Mesendoderm (in vitro differentiated cells): ENCODE measurements around the gene LRRK2.
A peak's percentile ranks its signal among the peaks of the same experiment; 100 is the strongest.

Experiments used
- DNase-seq: peaks from one replicate; pipeline ENCODE4 v3.0.0; 2013
- H2AK5ac ChIP-seq: 2 replicates; pipeline ENCODE4 v1.6.1; 2013; ENCODE audit warnings: low read length, inconsistent platforms
- H2BK120ac ChIP-seq: 2 replicates; pipeline ENCODE4 v1.6.1; 2013; ENCODE audit warnings: low read depth, mild to moderate bottlenecking, low read length, moderate library complexity, mixed read lengths
- H2BK15ac ChIP-seq: replicated peaks from 2 replicates; pipeline ENCODE4 v1.6.1; 2013; ENCODE audit warnings: low read depth, mild to moderate bottlenecking, moderate library complexity
- H2BK5ac ChIP-seq: 2 replicates; pipeline ENCODE4 v1.6.1; 2013; ENCODE audit warnings: low read length, inconsistent platforms
- H3K18ac ChIP-seq: 2 replicates; pipeline ENCODE4 v1.6.1; 2013; ENCODE audit warnings: mild to moderate bottlenecking, low read length, mixed read lengths
- H3K23ac ChIP-seq: one replicate; pipeline ENCODE4 v1.6.1; 2013; ENCODE audit warnings: low read length
- H3K27ac ChIP-seq: 2 replicates; pipeline ENCODE4 v1.5.1; 2013; ENCODE audit warnings: low read depth, mild to moderate bottlenecking, inconsistent platforms, low read length, moderate library complexity
- H3K27me3 ChIP-seq: 2 replicates; pipeline ENCODE4 v1.6.1; 2013; ENCODE audit warnings: low read length, control low read depth, mild to moderate bottlenecking, inconsistent platforms; ENCODE audit not compliant: insufficient read depth, poor library complexity
- H3K36me3 ChIP-seq: 2 replicates; pipeline ENCODE4 v1.6.1; 2013; ENCODE audit warnings: low read length, inconsistent platforms; ENCODE audit not compliant: control insufficient read depth, insufficient read depth
- H3K4ac ChIP-seq: one replicate; pipeline ENCODE4 v1.6.1; 2013; ENCODE audit warnings: low read depth, mild to moderate bottlenecking, low read length, moderate library complexity
- H3K4me1 ChIP-seq: 2 replicates; pipeline ENCODE4 v1.6.1; 2013; ENCODE audit warnings: low read depth, low read length, inconsistent platforms; ENCODE audit not compliant: control insufficient read depth
- H3K4me2 ChIP-seq: 2 replicates; pipeline ENCODE4 v1.6.1; 2013; ENCODE audit warnings: low read length
- H3K4me3 ChIP-seq: 2 replicates; pipeline ENCODE4 v1.5.1; 2013; ENCODE audit warnings: mild to moderate bottlenecking, low read length
- H3K56ac ChIP-seq: one replicate; pipeline ENCODE4 v1.6.1; 2013; ENCODE audit warnings: low read length
- H3K79me1 ChIP-seq: 2 replicates; pipeline ENCODE4 v1.6.1; 2013; ENCODE audit warnings: low read length, inconsistent platforms
- H3K79me2 ChIP-seq: 2 replicates; pipeline ENCODE4 v1.6.1; 2013; ENCODE audit warnings: mild to moderate bottlenecking, low read length; ENCODE audit not compliant: control insufficient read depth, insufficient read depth
- H3K9ac ChIP-seq: 2 replicates; pipeline ENCODE4 v1.6.1; 2013; ENCODE audit warnings: low read length, inconsistent platforms
- H4K5ac ChIP-seq: one replicate; pipeline ENCODE4 v1.6.1; 2013; ENCODE audit warnings: low read length
- H4K8ac ChIP-seq: one replicate; pipeline ENCODE4 v1.6.1; 2013; ENCODE audit warnings: low read depth, mild to moderate bottlenecking, control low read depth, low read length, moderate library complexity
- WGBS: extraction: QIAGEN DNeasy Blood & Tissue Kit; methylation state at CpG from one replicate; pipeline ENCODE4 v1.1.7; 2013; ENCODE audit warnings: low lambda C conversion rate, missing lambda C conversion rate; ENCODE audit not compliant: insufficient coverage; ENCODE audit errors: extremely low coverage; 5-methylcytosine and 5-hydroxymethylcytosine counted together

The LRRK2 gene

DNA sequence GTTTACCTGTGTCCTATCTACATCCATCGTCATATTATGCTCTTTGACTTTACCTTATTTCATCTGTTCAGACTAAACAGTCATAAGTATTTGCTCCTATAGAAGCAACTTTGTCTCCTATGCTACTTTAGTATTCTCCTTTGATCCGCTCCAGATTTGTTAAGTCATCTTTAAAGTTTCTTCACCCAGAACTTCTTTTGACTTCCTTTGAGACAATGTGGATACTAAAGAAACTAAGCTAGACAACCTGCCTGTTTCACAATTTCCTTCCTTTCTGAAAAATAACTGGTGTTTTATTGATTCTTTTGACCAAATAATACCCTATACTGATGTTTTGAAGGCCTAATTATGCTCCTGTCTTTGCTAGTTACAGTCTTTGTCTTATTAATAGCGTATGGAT lies 30.0 kb upstream of the LRRK2 start:
- Histone ChIP-seq H3K4me1 (no peaks in the 10 kb centered on the region), H2AK5ac (no peak overlapping the region), H3K4me2 (no peak overlapping the region), H3K27ac (no peak overlapping the region), H3K27me3 (no peaks in the 10 kb centered on the region), H3K9ac (no peak overlapping the region), H3K18ac (no peak overlapping the region), H3K23ac (no peak overlapping the region), H3K79me1 (no peaks in the 10 kb centered on the region), H2BK120ac (no peak overlapping the region), H4K5ac (no peak overlapping the region), H3K56ac (no peak overlapping the region), H3K4me3 (no peak overlapping the region), H3K36me3 (no peaks in the 10 kb centered on the region), H2BK5ac (no peak overlapping the region), H2BK15ac (no peak overlapping the region), H4K8ac (no peak overlapping the region), H3K4ac (no peak overlapping the region), H3K79me2 (no peaks in the 10 kb centered on the region)
- WGBS, result no CpG with 5 or more reads among the region's 3 CpGs
- no peak for DNase-seq

GRCh38 chr12:40197590-40197989 lies 27.2 kb upstream of the LRRK2 start:
- no peak overlapping the region for H3K4ac ChIP-seq
- no CpG with 5 or more reads among the region's 4 CpGs for WGBS
- H3K4me2 ChIP-seq, result no peak overlapping the region
- no peak overlapping the region for H4K5ac ChIP-seq
- H3K79me1 ChIP-seq, result no peaks in the 10 kb centered on the region
- no peak overlapping the region for H3K56ac ChIP-seq
- H2AK5ac ChIP-seq, result no peak overlapping the region
- H3K18ac ChIP-seq, result no peak overlapping the region
- H2BK15ac ChIP-seq, result no peak overlapping the region
- H3K4me3 ChIP-seq, result no peak overlapping the region
- no peaks in the 10 kb centered on the region for H3K79me2 ChIP-seq
- H3K9ac ChIP-seq, result no peak overlapping the region
- H3K36me3 ChIP-seq, result no peaks in the 10 kb centered on the region
- no peaks in the 10 kb centered on the region for H3K4me1 ChIP-seq
- no peak for DNase-seq
- H3K23ac ChIP-seq, result no peak overlapping the region
- no peaks in the 10 kb centered on the region for H3K27me3 ChIP-seq
- no peak overlapping the region for H2BK5ac ChIP-seq
- H4K8ac ChIP-seq, result no peak overlapping the region
- no peak overlapping the region for H3K27ac ChIP-seq
- H2BK120ac ChIP-seq, result no peak overlapping the region

DNA sequence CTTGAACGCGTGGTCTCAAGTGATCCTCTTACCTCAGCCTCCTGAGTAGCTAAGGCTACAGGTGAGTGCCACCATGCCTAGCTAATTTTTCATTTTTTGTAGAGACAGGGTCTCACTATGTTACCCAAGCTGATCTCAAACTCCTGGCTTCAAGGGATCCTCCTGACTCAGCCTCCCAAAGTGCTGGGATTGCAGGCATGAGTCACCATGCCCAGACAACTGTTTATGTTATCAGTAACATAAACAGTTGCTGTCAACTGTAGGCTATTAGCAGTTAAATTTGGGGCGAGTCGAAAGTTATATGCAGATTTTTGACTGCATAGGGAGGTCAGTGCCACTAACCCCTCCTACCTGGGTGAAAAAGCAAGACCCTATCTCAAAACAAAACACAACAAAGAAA lies 26.2 kb upstream of the LRRK2 start:
- no peak for DNase-seq
- Histone ChIP-seq H3K18ac (no peak overlapping the region), H3K79me1 (no peaks in the 10 kb centered on the region), H3K56ac (no peak overlapping the region), H2AK5ac (no peak overlapping the region), H3K27me3 (no peaks in the 10 kb centered on the region), H4K5ac (no peak overlapping the region), H3K36me3 (no peaks in the 10 kb centered on the region), H3K4ac (no peak overlapping the region), H2BK15ac (no peak overlapping the region), H3K23ac (no peak overlapping the region), H4K8ac (no peak overlapping the region), H3K9ac (no peak overlapping the region), H2BK120ac (no peak overlapping the region), H3K79me2 (no peaks in the 10 kb centered on the region), H3K4me2 (no peak overlapping the region), H3K4me3 (no peak overlapping the region), H3K27ac (no peak overlapping the region), H3K4me1 (no peaks in the 10 kb centered on the region), H2BK5ac (no peak overlapping the region)
- no CpG with 5 or more reads among the region's 4 CpGs for WGBS

DNA sequence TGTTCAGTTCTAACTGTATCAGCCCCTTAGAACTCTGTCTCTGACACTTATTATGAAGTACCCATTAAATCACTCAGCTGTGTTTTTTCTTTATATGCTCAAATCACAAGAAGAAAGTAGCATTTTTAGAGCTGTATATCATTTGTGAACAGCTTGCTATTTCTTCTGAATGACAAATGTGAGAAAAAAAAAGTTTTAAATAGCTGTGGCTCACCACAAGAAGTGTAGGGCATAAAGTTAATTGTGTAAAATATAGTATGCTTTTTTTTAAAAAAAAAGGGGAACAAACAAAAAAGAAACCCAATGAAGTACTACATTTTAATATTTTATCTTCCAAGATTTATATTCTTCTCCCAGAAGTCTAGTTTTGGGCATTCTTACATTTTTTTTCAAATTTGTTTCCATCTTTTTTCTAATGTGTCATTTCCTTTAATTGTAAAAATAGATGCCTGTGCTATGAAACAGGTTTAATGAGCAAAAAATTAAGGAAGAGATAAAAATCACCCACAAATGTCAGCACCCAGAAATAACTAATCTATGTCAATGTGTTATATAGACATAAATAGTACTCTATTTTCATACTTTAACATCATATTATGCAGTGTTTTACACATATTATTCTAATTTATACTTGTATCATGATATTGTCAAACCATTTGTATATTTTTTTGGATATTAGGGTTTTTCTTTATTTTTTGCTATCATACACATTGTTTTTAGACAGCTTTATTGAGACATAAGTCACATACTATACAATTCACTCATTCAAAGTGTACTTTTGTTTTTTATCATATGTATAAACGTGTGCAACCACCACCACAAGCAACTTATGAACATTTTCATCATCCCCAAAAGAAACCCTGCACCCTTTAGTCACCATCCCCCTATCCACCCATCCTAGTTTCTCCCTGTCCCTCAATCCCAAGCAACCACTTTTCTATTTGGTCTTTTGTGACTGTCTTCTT lies 22.4 kb upstream of the LRRK2 start:
- no CpG with 5 or more reads among the region's 1 CpG for WGBS
- no peaks in the 10 kb centered on the region for H3K79me2 ChIP-seq
- no peak overlapping the region for H3K9ac ChIP-seq
- no peak overlapping the region for H4K5ac ChIP-seq
- H4K8ac ChIP-seq, result no peak overlapping the region
- no peaks in the 10 kb centered on the region for H3K27me3 ChIP-seq
- no peak overlapping the region for H3K18ac ChIP-seq
- no peak overlapping the region for H2BK15ac ChIP-seq
- no peak overlapping the region for H3K4ac ChIP-seq
- no peak for DNase-seq
- no peak overlapping the region for H3K4me2 ChIP-seq
- no peak overlapping the region for H3K56ac ChIP-seq
- H3K79me1 ChIP-seq, result no peaks in the 10 kb centered on the region
- H3K27ac ChIP-seq, result no peak overlapping the region
- H2BK5ac ChIP-seq, result no peak overlapping the region
- no peak overlapping the region for H3K23ac ChIP-seq
- no peaks in the 10 kb centered on the region for H3K4me1 ChIP-seq
- no peak overlapping the region for H2BK120ac ChIP-seq
- H3K36me3 ChIP-seq, result no peaks in the 10 kb centered on the region
- H2AK5ac ChIP-seq, result no peak overlapping the region
- H3K4me3 ChIP-seq, result no peak overlapping the region

- no peaks in the 10 kb centered on the region for H3K79me1 ChIP-seq
Measured at GRCh38 chr12:40203060-40203430, 21.8 kb upstream of the LRRK2 start.

DNA sequence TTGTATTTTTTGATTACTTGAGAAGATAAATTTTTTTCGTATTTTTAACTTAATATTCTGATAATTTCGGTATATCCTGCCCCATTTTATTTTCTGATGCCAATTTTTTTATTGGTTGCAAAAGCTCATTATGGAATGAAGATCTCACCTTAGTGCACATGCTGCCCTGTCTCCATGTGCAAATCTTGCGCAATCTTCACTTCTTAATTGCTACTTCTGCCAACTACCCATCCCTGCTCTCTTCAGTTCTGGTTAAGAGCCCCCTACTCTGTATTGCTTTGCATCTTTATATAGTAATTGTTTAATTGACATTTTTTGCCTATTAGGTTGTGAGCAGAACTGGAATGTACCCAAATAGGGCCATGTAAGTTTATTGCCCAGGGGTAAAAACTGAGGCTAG lies 20.5 kb upstream of the LRRK2 start:
- Histone ChIP-seq H3K27me3 (no peaks in the 10 kb centered on the region), H3K23ac (no peak overlapping the region), H3K4me3 (no peak overlapping the region), H2AK5ac (no peak overlapping the region), H3K27ac (no peak overlapping the region), H4K8ac (no peak overlapping the region), H3K36me3 (no peaks in the 10 kb centered on the region), H3K9ac (no peak overlapping the region), H3K18ac (no peak overlapping the region), H3K4ac (no peak overlapping the region), H2BK15ac (no peak overlapping the region), H2BK5ac (no peak overlapping the region), H3K79me1 (no peaks in the 10 kb centered on the region), H3K79me2 (no peaks in the 10 kb centered on the region), H2BK120ac (no peak overlapping the region), H3K4me2 (no peak overlapping the region), H3K56ac (no peak overlapping the region), H3K4me1 (no peaks in the 10 kb centered on the region), H4K5ac (no peak overlapping the region)
- 100% methylated on average over 1 of the region's 3 CpGs for WGBS
- DNase-seq, result no peak

More at GRCh38 chr12:40203060-40203430, 21.8 kb upstream of the LRRK2 start:
- no peaks in the 10 kb centered on the region for H3K4me1 ChIP-seq
- H2AK5ac ChIP-seq, result no peak overlapping the region
- H3K23ac ChIP-seq, result no peak overlapping the region
- H2BK15ac ChIP-seq, result no peak overlapping the region
- no peak overlapping the region for H2BK120ac ChIP-seq
- no peaks in the 10 kb centered on the region for H3K36me3 ChIP-seq
- H3K27me3 ChIP-seq, result no peaks in the 10 kb centered on the region
- H4K5ac ChIP-seq, result no peak overlapping the region
- H3K27ac ChIP-seq, result no peak overlapping the region
- no peak overlapping the region for H3K56ac ChIP-seq
- no peak overlapping the region for H2BK5ac ChIP-seq
- H4K8ac ChIP-seq, result no peak overlapping the region
- no peak overlapping the region for H3K4me3 ChIP-seq
- no peak overlapping the region for H3K18ac ChIP-seq
- no peak overlapping the region for H3K9ac ChIP-seq
- WGBS, result no CpG with 5 or more reads among the region's 5 CpGs
- no peak overlapping the region for H3K4ac ChIP-seq
- no peak overlapping the region for H3K4me2 ChIP-seq
- peak; percentile 48 for DNase-seq
- H3K79me2 ChIP-seq, result no peaks in the 10 kb centered on the region
